Glutamatergic neuron (in vitro differentiated cells): ENCODE measurements around the gene E2F6. TPM values are rescaled to one million over a fixed set of nuclear protein-coding genes. Genes with fewer than 3 reads are reported as not detected.
A peak's percentile ranks its signal among the peaks of the same experiment; 100 is the strongest.

Experiments used
- DNase-seq: peaks from one replicate; pipeline ENCODE4 v3.0.0; 2022
- H3K27ac Mint-ChIP-seq: one replicate; pipeline ENCODE4 v1.8.0; 2020; ENCODE audit warnings: mild to moderate bottlenecking, mixed read lengths, inconsistent platforms; ENCODE audit not compliant: unreplicated experiment
- H3K27me3 Mint-ChIP-seq: one replicate; pipeline ENCODE4 v1.8.0; 2020; ENCODE audit warnings: mild to moderate bottlenecking, moderate library complexity, mixed read lengths, inconsistent platforms; ENCODE audit not compliant: unreplicated experiment
- H3K36me3 Mint-ChIP-seq: one replicate; pipeline ENCODE4 v1.8.0; 2020; ENCODE audit warnings: mild to moderate bottlenecking, mixed read lengths, inconsistent platforms; ENCODE audit not compliant: unreplicated experiment
- H3K4me1 Mint-ChIP-seq: one replicate; pipeline ENCODE4 v1.8.0; 2020; ENCODE audit warnings: mild to moderate bottlenecking, low read depth, mixed read lengths, inconsistent platforms; ENCODE audit not compliant: unreplicated experiment
- H3K4me3 Mint-ChIP-seq: one replicate; pipeline ENCODE4 v1.8.0; 2020; ENCODE audit warnings: mild to moderate bottlenecking, mixed read lengths, inconsistent platforms; ENCODE audit not compliant: unreplicated experiment
- H3K9me3 Mint-ChIP-seq: one replicate; pipeline ENCODE4 v1.8.0; 2020; ENCODE audit warnings: mild to moderate bottlenecking, moderate library complexity, mixed read lengths, inconsistent platforms; ENCODE audit not compliant: unreplicated experiment
- total RNA-seq: library from RNA; stranded (reverse); fragmentation: NEBNext Ultra II Directional; extraction: Animal tissue kit (Norgen Biotek cat#: 25700); gene quantifications from one replicate; pipeline ENCODE4 v1.2.1, GENCODE V29; 2021; ENCODE audit not compliant: unreplicated experiment
- TF ChIP-seq, protein P1 (sequence below): fragments of 200-600 bp; sonication (generic); IDR thresholded peaks from one replicate; pipeline ENCODE4 v1.5.0; 2021; ENCODE audit not compliant: partially characterized antibody, unreplicated experiment

E2F6 gene
- total RNA-seq, 1 donor from 2014 or later: 22.1 TPM

DNA sequence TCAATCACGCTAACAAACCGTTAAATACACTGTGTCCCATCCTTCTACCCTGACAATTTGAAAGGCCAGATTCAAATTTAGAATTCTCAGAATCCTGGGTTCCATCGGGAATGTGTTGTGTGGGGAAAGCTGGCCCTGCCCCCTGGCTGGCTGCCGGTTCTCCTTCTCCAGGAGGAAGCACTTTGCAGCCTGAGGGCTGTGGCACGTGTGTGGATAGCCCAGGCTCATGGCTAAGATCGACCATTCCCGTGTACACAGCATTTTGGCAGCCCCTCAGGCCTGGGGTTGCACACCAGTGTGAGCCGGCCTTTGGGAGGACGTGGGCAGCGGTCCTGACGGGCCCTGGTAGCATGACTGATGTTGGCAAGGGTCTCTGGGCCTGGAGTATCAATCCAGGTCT lies 70.6 kb downstream of the E2F6 start:
- no peak for DNase-seq
- Mint-ChIP-seq H3K36me3 (no peaks in the 10 kb centered on the region), H3K9me3 (peaks cover 11% of the 10 kb centered on the region), H3K27ac (peak overlapping the region; percentile 83), H3K4me1 (peaks cover 35% of the 10 kb centered on the region), H3K4me3 (no peak overlapping the region), H3K27me3 (peaks cover 2% of the 10 kb centered on the region)
- TF ChIP-seq, protein P1, sequence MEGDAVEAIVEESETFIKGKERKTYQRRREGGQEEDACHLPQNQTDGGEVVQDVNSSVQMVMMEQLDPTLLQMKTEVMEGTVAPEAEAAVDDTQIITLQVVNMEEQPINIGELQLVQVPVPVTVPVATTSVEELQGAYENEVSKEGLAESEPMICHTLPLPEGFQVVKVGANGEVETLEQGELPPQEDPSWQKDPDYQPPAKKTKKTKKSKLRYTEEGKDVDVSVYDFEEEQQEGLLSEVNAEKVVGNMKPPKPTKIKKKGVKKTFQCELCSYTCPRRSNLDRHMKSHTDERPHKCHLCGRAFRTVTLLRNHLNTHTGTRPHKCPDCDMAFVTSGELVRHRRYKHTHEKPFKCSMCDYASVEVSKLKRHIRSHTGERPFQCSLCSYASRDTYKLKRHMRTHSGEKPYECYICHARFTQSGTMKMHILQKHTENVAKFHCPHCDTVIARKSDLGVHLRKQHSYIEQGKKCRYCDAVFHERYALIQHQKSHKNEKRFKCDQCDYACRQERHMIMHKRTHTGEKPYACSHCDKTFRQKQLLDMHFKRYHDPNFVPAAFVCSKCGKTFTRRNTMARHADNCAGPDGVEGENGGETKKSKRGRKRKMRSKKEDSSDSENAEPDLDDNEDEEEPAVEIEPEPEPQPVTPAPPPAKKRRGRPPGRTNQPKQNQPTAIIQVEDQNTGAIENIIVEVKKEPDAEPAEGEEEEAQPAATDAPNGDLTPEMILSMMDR: no peak

Other genes starting within 250 kb of the E2F6 start
- 34.6 TPM for gene ROCK2, start 121.5 kb downstream of the E2F6 start, total RNA-seq
- gene GREB1, start 67.9 kb upstream of the E2F6 start, total RNA-seq: 134 TPM
- not detected for gene NTSR2, start 204.0 kb upstream of the E2F6 start, total RNA-seq